Stimulated activated CD8-positive, alpha-beta memory T cell treated with anti-CD3 and anti-CD28 coated beads, Interleukin-7, amount 100 ng/mL, for 1 hour (primary cell): Measurements from ENCODE around the gene TSPAN9.

Source experiments
- DNase-seq, 2 donors: peaks; one replicate each; pipeline ENCODE4 v3.0.0-alpha.2; 2020; ENCODE audit warnings: low read depth in 2 of 2

TSPAN9 gene

DNA sequence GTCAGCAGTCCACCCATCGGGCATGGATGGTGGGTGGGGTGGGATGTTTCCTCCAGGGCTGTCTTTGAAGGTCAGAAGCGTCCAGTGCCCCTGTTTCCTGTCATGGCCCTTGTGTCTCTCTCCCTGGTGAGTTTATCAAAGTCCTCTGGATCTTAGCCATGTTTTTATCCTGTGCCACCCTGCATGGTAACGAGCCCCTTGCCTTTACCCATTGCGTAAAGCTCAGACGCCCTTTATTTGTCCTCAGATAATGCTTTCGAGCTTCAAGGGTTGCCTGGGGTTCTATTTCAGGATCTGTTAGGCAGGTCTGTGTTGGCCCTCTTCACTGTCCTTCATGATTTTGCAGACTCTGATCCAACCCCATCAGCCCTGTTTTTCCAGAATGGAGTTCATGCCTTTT lies 172.9 kb downstream of the TSPAN9 start:
- no peak for DNase-seq

DNA sequence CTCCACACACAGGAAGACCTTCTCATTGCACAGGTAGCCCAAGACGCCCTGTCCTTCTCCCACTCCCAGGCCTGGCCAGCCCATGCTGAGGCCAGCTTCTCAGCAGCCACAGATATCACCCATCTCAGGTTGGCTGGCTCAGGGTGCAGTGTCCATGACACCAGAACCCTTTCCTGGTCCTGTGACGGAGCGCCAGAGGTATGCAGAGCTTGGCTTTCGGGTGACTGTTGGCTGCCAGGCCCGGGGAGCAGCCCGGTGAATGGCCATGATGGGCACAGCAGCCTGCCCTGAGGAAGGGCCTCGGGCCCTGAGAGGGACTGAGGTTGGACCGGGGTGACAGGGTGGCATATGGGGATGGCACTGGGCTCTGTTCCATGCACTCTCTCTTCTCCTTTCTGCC lies 173.4 kb downstream of the TSPAN9 start:
- DNase-seq, result no peak

DNA sequence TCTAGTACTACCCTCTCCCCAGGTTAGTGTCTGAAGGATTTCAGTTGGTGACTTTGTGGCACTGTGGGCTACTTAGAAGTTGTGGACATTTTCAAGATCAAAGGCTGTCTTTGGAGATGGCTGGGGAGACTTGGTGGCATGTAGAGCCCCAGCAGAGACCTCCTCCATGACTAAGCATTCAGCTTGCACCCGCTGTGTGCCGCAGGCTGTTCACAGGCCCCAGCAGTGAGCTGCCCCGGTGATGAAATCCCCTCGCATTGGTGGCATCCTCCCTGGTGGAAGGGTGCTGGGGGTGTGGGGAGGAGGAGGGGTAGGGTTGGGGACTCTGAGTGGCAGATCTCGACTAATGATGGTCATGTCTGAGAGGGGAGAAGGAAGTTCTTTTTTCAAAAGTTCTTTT lies 173.9 kb downstream of the TSPAN9 start:
- no peak for DNase-seq

DNA sequence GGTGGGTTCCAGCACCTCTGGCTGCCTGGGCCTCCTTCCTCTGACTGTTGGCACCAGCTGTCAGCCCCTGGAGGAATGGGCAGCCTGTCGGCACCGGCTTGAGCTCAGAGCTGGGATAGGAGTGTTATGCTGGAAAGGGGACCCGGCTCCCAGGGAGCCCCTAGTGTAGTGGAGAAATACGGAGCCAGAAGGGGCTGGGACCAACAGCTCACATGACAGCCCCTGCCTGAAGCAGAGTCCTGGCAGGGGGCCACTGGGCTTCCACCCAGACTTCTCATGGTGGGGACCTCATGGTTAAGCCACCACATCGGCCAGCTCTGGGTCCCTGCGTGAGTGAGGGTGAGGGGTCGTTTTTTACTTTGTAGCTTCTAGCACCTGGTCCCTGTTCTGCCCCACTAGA lies 174.5 kb downstream of the TSPAN9 start:
- no peak for DNase-seq

DNA sequence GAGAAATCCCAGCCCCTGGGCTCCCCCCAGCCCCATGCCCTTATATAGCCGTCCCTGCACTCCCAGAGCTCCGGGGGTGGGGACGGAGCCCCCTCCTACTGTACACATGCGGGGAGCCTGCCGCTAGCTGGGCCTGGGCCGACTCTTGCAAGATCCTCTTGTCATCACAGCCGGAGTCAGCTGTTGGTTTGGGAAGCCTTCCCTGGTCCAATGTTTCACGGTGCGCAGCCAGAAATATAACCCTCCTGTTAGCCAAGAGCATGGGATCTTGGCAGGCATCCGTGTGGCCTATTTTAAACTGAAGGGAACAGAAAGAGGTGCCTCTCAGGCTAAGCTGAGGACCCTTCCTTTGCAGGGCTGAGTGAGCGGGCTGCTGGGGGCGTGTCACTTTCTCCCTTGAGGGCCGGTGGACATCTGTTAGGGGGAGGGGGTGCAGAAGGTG lies 175.3 kb downstream of the TSPAN9 start:
- no peak for DNase-seq

DNA sequence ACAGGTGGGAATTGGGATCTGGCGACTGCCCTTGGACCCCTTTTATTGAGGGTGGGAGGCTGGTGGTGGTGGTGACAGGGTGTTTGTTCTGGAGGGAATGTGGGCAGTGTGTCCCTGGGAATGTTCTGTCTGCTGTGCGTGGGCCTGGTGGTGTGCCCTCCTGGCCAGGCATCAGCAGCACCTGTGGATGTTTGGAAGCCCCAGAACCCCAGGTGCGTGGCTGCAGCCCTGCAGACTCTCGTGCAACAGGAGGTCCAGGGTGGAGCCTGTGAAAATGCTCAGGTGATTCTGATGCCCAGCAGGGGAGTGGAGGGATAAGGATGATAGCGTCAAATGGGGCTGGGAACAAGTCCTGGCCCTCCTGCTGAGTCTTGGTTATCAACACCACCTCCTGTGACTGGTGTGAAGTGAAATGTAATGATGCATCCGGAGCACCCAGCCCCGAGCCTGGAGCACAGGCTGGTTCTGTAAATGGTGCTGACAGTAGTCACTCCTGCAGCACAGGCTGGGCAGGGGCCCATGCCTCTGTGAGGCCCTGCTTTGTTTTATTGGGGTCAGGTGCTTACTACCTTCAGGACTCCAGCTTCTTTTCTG lies 176.6 kb downstream of the TSPAN9 start:
- DNase-seq, result no peak

DNA sequence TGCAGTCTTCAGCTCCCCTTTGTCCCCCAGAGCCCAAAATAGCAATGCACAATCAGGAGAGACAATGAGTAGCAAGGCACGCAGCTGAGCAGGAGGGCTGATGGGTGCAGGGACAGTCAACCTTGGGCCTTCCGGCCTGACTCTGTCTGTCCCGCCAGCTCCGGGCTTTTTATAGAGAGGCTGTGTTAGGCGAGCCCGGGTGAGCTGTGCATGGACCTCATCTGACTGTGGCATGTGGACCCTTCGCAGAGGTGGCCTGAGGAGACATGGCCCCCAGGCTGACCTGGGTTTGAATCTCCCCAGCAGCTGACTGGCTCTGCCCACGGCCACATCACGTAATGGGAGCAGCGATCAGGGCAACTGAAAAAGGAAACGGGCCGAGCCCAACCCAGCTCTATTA lies 177.9 kb downstream of the TSPAN9 start:
- DNase-seq, result no peak

DNA sequence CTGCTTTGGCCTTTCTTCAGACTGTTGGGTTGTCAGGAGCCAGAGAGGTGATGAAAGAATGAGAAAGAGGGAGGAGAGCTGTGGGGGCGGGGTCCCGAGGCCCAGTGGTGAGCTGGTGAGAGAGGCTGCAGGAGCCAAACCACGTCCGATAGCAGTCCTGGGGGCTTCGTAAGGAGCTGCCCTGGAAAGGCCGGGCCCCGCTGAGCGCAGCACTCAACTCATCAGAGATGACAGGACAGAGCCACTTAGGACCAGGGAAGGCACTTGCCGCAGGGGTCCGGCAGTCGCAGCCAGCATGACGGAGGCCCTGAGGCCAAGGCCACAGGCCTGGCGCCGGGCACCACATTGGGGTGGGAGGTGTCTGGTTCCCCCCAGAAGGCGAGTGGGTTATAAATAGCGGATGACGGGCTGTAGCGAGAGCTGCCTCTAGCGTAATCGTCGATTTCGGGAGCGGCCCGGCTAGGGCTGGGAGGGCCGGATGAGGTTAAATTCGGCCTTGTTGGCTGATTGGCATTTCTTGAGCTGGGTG lies 179.0 kb downstream of the TSPAN9 start:
- no peak for DNase-seq

DNA sequence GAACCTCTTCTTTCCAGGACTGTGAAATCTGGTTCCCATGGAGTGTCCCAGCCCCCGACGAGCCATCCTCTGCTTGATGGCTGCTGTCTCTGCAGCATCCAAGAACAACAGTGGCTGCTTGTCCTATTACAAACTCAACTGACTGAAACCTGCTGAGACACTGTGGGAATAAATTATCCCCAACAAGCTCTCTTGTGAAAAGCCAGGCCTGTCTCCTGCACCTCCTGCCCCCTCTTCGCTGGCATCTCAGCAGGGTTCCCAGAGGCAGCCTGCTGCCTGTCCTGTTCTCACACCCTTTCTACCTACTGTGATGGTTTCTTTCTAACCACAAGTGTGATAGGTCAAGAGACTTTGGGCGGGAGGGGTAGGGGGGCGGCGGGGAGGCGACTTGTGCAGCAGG lies 180.2 kb downstream of the TSPAN9 start:
- DNase-seq, result no peak

DNA sequence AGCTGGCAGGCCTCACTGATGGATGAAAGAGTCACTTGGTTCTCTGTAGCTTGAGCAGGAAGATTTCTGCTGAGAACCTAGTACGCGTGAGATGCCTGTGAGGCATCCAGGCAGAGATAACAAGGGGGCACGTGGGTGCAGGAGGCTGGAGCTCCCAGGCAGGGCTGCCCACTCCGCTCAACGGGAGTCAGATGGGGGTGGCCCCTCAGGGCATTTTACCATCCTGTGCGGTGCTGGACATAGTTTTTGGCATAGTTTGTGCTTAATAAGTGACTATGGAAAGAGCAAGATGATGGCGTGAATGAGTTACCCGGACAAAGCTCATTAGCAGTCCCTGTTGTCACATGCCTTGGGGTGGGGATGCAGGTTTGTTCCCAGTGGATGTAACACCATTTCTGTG lies 182.8 kb downstream of the TSPAN9 start:
- DNase-seq, result no peak

DNA sequence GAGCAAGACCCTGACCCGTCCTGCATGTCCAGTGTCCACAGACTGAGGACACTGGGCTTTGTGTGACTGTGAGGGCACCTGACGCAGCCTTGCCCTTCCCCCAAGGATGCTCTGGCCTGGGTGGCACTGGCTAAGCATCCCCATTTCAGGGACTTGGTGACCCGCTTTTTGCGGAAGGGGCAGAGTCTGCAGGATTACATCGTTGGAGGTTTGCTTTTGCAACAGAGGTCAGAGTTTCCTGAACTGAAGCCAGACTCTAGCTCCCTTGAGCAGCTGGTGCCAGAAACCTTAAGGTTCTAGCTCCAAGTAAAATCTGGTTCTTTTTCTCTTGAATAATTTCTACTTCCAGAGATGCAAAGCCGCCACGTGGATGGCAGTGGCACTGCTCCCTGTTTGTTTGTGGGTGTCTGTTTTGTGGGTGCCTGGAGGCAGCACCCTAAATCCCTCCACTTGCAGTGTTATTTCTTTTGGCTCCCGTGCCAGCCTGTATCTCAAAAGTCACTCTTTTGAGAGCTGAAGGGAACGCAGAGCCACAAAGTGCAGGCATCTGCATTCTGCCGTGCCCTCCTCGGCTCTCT lies 184.7 kb downstream of the TSPAN9 start:
- no peak for DNase-seq

DNA sequence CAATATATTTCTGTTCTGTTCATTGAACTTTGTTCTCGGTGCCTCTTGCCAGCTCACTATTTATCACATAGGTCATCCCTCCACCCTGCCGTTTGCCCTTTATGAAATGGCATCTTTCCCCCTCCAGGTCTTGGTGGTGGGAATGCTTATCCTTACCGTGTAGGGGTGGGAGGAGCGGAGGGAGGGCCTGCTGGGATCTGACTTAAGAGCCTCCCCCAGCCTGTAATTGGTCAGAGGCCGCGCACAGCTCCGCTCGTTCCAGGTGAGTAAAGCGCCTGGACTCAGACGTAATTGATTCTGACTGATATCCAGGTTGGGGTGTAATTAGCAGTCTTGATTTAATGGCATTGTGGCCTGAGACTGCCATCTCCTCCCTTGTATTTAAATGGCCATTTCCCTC lies 185.3 kb downstream of the TSPAN9 start:
- DNase-seq, result no peak

DNA sequence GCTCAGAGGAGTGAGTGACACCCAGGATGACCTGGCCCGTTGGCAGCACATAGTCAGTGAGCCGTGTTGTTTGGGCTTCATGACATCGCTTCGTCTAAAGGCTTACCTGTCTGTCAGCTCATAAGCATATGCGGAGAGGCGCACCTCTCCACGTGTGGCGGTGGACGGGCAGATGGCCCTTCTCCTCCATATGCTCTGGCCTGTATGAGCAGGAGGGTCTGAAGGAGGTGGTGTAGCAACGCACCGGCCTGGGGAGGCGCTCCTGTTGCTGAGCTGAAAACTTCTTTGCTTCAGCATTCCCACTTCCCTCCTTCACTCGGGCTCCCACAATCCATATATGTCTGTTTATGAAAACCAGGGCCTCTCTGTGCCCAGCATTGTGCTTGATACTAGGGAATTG lies 186.1 kb downstream of the TSPAN9 start:
- DNase-seq, result no peak

DNA sequence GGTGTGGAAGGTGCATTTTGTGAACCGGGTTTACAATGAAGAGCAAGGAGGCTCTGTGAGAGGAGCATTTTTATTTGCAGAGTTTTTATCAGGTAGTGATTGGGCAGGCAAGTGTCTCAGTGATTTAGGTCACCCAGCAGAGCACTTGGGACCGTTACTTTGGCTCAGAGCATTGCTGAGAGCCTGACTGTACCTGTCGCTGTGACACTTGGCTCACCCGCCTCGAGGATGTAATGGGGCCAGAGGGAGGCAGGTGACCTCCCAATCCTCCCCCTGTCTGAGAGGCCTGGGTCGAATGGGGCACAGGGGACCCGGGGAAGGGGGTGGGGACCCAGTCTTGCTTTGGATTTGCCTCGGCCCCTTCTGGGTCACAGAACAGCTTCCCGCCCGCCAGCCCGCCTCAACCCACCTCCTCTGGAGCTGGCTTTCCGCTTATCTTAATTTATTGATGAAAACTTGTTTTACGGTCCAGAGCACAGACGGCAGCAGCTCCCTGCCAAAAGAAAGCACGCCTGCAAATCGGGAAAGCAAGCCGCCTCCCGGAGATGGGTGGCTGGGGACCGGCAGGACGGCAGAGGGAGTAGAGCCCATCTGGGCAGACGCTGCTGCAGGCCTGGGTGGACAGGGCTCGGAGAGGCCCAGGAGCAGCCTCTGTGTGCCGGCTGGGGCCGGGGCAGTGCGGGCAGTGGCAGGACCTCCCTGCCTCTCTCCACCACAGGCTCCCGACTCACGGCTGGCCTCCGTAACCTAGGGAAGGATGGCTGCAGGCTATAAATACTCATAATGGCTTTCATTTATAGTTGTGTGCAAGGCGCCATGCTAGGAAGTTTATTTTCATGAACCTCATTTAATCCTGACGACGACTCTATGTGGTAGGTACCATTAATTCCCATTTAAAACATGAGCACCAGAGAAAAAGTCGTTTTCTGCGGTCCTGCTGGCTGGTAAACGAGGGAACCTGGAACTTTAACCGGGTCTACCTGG lies 187.1 kb downstream of the TSPAN9 start:
- DNase-seq, result no peak

DNA sequence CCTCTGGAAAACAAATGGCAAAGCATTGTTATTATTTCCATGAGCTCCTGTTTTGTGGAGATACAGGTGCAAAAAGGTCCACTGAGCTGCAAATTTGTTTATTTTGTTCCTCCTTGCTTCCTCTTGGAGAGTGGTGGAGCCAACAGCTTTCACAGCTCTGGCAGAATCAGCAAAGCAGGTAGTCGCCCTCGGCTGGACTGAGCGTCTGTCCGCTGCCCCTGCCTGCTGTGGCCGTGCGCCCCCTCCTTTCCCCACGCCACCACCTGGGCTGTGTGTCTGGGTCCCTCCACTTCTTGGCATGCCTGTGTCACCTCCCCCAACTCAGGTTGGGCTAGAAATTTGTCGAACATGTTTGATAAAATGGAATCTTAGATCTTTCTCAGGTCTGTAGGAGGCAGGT lies 188.2 kb downstream of the TSPAN9 start:
- no peak for DNase-seq

DNA sequence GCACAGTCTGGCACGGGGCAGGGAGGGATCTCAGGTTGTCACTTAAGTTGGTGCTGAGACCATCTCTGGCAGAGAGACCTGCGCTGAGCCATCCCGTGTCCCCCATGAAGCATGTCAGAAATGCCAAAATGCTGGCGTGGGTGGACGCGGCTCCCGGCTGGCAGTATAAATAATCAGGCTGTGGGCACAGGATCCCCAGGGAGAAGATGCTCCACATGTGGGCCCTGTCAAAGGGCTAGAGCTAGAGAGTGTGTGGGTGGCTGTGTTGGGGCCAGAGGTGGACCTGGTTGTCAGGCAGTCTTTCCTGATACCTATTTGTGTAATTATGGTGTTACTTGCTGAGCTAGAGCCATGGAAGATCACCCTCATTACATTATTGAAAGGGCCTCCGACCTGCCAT lies 189.5 kb downstream of the TSPAN9 start:
- no peak for DNase-seq

DNA sequence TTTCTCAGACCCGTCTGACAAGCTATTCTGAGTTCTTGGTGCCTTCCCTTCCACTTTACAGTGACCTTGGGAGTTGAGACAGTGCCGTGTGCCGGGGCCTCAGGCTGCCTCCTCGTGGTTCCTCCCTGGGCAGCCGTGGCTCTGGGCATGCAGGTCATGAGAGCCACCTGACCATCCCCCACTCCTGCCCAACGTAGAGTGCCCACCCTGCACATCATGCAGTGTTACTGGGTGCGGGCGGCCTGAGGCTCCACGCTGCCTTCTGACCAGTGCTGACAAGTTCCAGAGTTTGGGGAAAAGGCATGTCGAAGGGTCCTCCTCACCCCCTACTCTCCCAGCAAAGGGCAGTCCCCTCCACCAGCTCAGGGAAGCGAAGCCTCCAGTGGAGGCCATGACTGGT lies 190.5 kb downstream of the TSPAN9 start:
- DNase-seq, result no peak

DNA sequence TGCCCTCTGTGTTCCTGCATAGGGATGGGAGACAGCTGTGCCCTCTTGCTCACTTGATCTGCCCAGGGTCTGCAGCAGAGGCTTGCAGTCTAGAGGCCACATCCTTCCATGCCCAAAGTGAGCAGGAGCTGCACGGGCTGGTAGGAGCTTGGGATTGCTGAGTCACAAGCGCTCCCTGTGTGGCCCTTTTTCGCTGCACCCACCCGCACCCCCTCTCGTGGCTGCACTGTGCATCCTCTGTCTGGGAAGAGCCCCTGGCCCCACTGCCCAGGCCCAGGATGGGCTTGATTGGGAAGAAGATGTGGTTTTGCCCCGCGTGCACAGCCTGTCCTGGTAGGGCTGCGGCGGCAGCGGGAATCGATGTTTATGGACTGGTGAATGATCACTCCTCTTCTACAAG lies 192.4 kb downstream of the TSPAN9 start:
- DNase-seq, result no peak

DNA sequence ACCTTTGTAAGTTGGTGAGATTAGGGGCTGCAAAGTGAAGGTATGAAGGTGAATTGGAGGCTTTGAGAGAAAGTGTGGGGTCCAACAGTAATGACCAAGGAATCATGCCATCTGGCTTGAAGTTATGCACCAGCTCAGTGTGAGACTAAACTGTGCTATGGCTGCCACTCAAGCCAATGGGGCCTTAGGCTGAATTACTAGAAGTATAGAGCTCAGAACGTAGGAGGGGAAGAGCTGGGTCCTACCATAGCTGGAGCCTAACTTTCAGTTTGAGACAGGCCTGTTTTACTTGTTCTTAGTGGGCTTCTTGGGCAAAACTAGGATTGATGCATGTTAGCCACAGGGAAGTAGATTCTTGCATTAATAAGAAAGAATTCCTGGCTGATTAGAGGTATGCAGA lies 194.0 kb downstream of the TSPAN9 start:
- DNase-seq, result no peak

DNA sequence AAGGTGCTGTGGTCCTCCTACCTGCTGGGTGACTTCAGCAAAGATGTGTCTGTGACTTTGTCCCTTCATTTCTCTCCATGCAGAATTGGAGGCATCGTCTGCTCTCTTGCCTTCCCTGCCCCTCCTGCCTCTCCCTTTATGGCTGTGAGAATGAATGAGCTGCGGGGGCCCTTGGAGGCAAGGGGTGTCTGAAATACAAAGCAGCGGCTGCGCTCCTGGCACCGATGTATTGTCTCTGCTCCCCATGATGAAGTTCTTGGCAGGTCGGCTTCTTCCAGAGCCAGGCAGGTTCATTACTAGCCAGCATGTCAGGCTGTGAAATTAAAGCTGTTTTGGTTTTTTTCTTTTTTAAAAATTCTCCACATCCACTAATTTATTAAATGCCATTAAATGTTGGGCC lies 194.5 kb downstream of the TSPAN9 start:
- DNase-seq, result no peak

DNA sequence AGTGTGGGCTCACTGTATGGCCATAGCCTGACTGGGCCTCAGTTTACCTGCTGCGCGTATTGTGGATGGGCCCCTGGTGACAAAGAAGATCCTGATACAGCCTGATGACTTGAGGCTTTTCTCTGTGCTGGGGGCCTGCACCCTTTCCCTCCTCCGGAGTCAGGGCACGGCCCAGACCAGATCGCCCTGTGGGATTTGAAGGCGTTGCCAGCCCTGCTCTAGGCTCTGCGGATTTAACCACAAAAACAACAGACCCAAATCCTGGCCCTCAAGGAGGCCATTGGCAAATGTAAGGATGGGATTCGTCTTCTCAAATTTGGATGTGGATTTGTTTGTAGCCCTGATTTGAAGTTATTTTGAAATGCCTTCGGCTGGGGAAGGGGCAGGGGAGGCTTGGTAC lies 195.8 kb downstream of the TSPAN9 start:
- no peak for DNase-seq

DNA sequence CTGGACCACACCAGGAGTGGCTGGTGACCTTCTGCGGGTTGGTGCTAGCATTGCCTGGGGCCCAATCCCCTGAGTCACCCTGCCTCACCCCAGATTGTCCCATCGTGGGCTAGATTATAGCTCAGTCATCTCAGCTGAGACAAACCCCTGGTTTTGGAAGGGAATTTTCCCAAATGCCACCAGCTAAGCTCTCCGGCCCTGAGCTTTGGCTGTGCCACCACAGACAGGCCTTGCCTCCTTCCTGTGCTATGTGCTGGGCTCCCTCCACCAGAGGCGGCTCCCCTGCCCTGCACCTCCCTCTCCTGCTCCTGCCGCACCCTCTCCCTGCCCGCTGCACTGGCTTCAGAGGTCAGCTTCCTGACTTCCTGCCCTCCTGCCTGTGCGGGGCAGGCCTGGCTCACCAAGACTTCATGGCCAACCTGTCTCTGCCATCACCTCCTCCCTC lies 196.3 kb downstream of the TSPAN9 start:
- DNase-seq, result no peak

DNA sequence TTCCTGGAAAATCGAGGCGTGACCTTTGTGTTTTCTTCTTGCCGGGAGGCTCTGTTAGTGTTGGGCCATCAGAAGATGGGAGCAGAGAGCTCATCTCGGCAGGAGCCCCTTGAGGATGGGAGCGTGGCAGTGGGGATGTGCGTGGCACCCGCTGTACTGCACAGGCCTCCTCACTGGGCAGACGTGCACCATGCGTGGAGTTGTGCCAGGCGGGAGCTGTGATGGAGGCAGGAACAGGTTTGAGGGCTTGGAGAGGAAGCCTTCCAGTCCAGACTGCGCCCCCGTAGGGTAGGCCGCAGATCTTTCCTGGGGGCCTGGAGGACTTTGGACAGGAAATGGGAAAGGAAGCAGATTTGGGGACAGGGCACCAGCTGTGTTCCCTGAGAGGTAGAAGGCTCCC lies 197.5 kb downstream of the TSPAN9 start:
- no peak for DNase-seq
